GM23248 (cell line): ENCODE measurements around the gene C16orf89. TPM values are rescaled to one million over a fixed set of nuclear protein-coding genes. Genes with fewer than 3 reads are reported as not detected.
A peak's percentile ranks its signal among the peaks of the same experiment; 100 is the strongest.
"Not testable (repeated sequence)": the region's sequence is repeated elsewhere in the genome, so short reads cannot be mapped to it uniquely, and the experiment has no call there.

Experiments used
- DNase-seq: peaks from one replicate; pipeline ENCODE4 v3.0.0-alpha.2; 2015
- H2AFZ ChIP-seq: fragments of 200-600 bp; sonication (generic); 2 replicates; pipeline ENCODE4 v1.6.1; 2016; ENCODE audit warnings: antibody characterized with exemption
- H3F3A ChIP-seq: fragments of 200-600 bp; sonication (generic); 2 replicates; pipeline ENCODE4 v1.6.1; 2016; ENCODE audit warnings: mild to moderate bottlenecking, antibody characterized with exemption, mixed run types; ENCODE audit not compliant: insufficient read depth
- H3K27ac ChIP-seq: fragments of 200-600 bp; sonication (generic); 2 replicates; pipeline ENCODE4 v1.5.1; 2016; ENCODE audit warnings: mild to moderate bottlenecking
- H3K27me3 ChIP-seq: fragments of 200-600 bp; sonication (generic); replicated peaks from 2 replicates; pipeline ENCODE4 v1.6.1; 2016; ENCODE audit warnings: mild to moderate bottlenecking; ENCODE audit not compliant: insufficient read depth
- H3K36me3 ChIP-seq: fragments of 200-600 bp; sonication (generic); 2 replicates; pipeline ENCODE4 v1.6.1; 2016; ENCODE audit warnings: low read depth, mild to moderate bottlenecking
- H3K4me1 ChIP-seq: fragments of 200-600 bp; sonication (generic); 2 replicates; pipeline ENCODE4 v1.6.1; 2016; ENCODE audit warnings: mild to moderate bottlenecking; ENCODE audit not compliant: insufficient read depth
- H3K4me2 ChIP-seq: fragments of 200-600 bp; sonication (generic); one replicate; pipeline ENCODE4 v1.6.1; 2016; ENCODE audit warnings: mild to moderate bottlenecking; ENCODE audit not compliant: unreplicated experiment
- H3K4me3 ChIP-seq: fragments of 200-600 bp; sonication (generic); 2 replicates; pipeline ENCODE4 v1.5.1; 2016; ENCODE audit warnings: mild to moderate bottlenecking
- H3K79me2 ChIP-seq: fragments of 200-600 bp; sonication (generic); 2 replicates; pipeline ENCODE4 v1.6.1; 2016; ENCODE audit warnings: mild to moderate bottlenecking; ENCODE audit not compliant: insufficient read depth
- H3K9ac ChIP-seq: fragments of 200-600 bp; sonication (generic); 2 replicates; pipeline ENCODE4 v1.6.1; 2016; ENCODE audit warnings: mild to moderate bottlenecking
- H3K9me2 ChIP-seq: fragments of 200-600 bp; sonication (generic); 2 replicates; pipeline ENCODE4 v1.6.1; 2016; ENCODE audit warnings: mixed run types, mild to moderate bottlenecking, moderate library complexity; ENCODE audit not compliant: insufficient read depth
- H3K9me3 ChIP-seq: fragments of 200-600 bp; sonication (generic); one replicate; pipeline ENCODE4 v1.6.1; 2017; ENCODE audit warnings: low read depth
- H4K20me1 ChIP-seq: fragments of 200-600 bp; sonication (generic); 2 replicates; pipeline ENCODE4 v1.6.0; 2016; ENCODE audit not compliant: insufficient read depth
- EZH2 ChIP-seq: fragments of 200-600 bp; sonication (generic); IDR thresholded peaks from 2 replicates; pipeline ENCODE4 v1.6.1; 2018; ENCODE audit warnings: antibody characterized with exemption, mild to moderate bottlenecking; ENCODE audit not compliant: insufficient read depth, poor library complexity, severe bottlenecking
- EZH2phosphoT487 ChIP-seq: fragments of 200-600 bp; sonication (generic); IDR thresholded peaks from 2 replicates; pipeline ENCODE4 v1.6.1; 2018; ENCODE audit warnings: antibody characterized with exemption, moderate library complexity, mild to moderate bottlenecking, low read depth; ENCODE audit not compliant: insufficient read depth
- WGBS, 2 experiments: methylation state at CpG; one replicate each; pipeline ENCODE4 v1.1.6; 2015 to 2017; ENCODE audit warnings: low lambda C conversion rate in 2 of 2, low coverage in 1 of 2; ENCODE audit errors: missing lambda C conversion rate in 2 of 2; 5-methylcytosine and 5-hydroxymethylcytosine counted together
- in situ Hi-C: fragments of 300-500 bp; cut with MboI; formaldehyde crosslinking; loops from 2 replicates; pipeline ENCODE4 v1.15.0; 2020
- polyA plus RNA-seq: library from polyadenylated mRNA; unstranded; fragments of >200 nt; fragmentation: Nextera tagmentation; extraction: Ambion mirVana; gene quantifications from 2 replicates; pipeline ENCODE4 v1.2.1, GENCODE V29; 2016
- total RNA-seq: library from RNA; depleted of rRNA; stranded (reverse); fragments of >200 nt; shearing (Covaris generic); gene quantifications from 2 replicates; pipeline ENCODE4 v1.2.3, GENCODE V29; 2014; rRNA removed

The C16orf89 gene, protein sequence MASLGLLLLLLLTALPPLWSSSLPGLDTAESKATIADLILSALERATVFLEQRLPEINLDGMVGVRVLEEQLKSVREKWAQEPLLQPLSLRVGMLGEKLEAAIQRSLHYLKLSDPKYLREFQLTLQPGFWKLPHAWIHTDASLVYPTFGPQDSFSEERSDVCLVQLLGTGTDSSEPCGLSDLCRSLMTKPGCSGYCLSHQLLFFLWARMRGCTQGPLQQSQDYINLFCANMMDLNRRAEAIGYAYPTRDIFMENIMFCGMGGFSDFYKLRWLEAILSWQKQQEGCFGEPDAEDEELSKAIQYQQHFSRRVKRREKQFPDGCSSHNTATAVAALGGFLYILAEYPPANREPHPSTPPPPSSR
- not detected in 2 replicates for total RNA-seq
- not detected in 2 replicates for polyA plus RNA-seq

DNA sequence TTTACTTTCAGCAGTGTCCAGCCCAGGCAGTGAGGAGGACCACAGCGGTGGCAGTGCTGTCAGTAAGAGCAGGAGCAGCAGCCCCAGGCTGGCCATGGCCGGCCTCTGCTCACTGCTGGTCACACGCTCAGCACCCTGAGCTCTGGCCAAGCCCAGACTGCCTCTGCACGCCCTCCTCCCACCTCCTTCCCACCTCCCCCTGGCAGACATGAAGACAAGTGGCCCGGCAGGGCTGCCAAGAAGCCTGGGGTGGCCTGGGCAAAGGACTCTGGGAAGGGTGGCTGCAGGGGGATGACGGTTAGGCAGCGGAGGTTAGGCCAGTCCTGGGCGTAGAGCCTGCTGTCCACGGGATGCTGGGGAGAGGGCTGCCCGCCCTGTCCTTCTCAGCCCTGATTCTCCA lies at the start of gene C16orf89:
C16orf89 (minus strand) TSS at position 144 of the 400 bp plus-strand sequence; CDS start at position 96, 48 bp downstream.
- WGBS, 2 experiments: 39 to 48% methylated on average over 8 to 10 of the region's 10 CpGs
- peaks cover 8% of the 10 kb centered on the region; the same call in 1 of the 2 replicates for H3K27me3 ChIP-seq
- no peak for DNase-seq

DNA sequence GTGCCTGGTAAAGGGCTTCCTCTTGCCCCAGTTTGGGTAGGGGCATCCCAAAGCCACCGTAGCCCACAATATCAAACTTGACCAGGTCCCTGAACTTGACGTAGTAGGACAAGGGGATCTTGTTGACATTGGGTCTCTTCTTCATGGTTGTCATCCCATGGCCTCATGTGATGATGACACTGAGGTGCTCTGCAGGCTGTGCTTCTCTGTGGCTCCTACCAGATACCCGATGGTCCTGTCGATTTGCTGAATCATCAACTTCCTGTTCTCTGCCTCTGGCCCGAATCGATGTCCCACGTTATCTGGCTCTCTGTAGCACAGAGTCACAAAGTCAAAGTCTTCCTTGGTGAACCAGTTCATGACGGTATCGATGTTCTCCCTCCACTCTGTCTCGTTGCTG lies 45.2 kb upstream of the C16orf89 start:
- H3K4me2 ChIP-seq, H3K9me2 ChIP-seq, H2AFZ ChIP-seq, H3K9ac ChIP-seq, DNase-seq, H3K79me2 ChIP-seq, H3K4me1 ChIP-seq, H3K27ac ChIP-seq, H3K4me3 ChIP-seq, H3K36me3 ChIP-seq, H3F3A ChIP-seq, in situ Hi-C loops, H3K9me3 ChIP-seq, H3K27me3 ChIP-seq, H4K20me1 ChIP-seq: not testable (repeated sequence)
- 69 to 80% methylated on average over 10 of the region's 10 CpGs for WGBS, 2 experiments

More for the DNA sequence above, at the start of gene C16orf89:
- H4K20me1 ChIP-seq: no peaks in the 10 kb centered on the region
- no peak within 1 kb of the TSS for H3K4me3 ChIP-seq
- H3F3A ChIP-seq: no peaks in the 10 kb centered on the region
- no peak within 1 kb of the TSS for H3K27ac ChIP-seq
- H3K4me1 ChIP-seq: no peaks in the 10 kb centered on the region
- H2AFZ ChIP-seq: no peak within 1 kb of the TSS
- H3K4me2 ChIP-seq: no peak within 1 kb of the TSS
- no peaks in the 10 kb centered on the region for H3K9me3 ChIP-seq
- no peaks in the 10 kb centered on the region for H3K9me2 ChIP-seq
- in situ Hi-C loops: no loop called here
- no peak within 1 kb of the TSS for H3K9ac ChIP-seq
- TF ChIP-seq EZH2: no peak
- TF ChIP-seq EZH2phosphoT487: no peak
- H3K79me2 ChIP-seq: no peaks in the 10 kb centered on the region
- H3K36me3 ChIP-seq: no peaks in the 10 kb centered on the region

DNA sequence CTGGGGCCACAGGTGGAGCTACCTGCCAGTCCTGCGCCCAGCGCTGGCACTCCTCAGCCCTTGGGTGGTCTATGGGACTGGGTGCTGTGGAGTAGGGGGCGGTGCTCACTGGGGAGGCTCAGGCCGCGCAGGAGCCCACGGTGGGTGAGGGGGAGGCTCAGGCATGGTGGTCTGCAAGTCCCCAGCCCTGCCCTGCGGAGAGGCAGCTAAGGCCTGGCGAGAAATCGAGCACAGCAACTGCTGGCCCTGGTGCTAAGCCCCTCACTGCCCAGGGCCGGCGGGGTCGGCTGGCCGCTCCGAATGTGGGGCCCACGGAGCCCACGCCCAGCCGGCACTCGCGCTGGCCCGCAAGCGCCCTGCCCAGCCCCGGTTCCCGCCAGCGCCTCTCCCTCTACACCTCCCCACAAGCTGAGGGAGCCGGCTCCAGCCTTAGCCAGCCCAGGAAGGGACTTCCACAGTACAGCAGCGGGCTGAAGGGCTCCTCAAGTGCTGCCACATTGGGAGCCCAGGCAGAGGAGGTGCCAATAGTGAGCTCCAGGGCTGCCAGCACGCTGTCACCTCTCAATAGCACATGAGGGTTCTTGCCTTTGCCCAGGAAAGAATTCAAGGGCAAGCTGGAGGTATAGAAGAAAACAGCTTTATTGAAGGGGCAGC lies 42.9 kb upstream of the C16orf89 start:
- H3K27ac ChIP-seq: no peak overlapping the region
- no peaks in the 10 kb centered on the region for H3F3A ChIP-seq
- no peaks in the 10 kb centered on the region for H4K20me1 ChIP-seq
- H3K79me2 ChIP-seq: no peaks in the 10 kb centered on the region
- H3K9me2 ChIP-seq: no peaks in the 10 kb centered on the region
- H3K9me3 ChIP-seq: no peaks in the 10 kb centered on the region
- no peaks in the 10 kb centered on the region for H3K36me3 ChIP-seq
- no peak overlapping the region for H2AFZ ChIP-seq
- in situ Hi-C loops: no loop called here
- TF ChIP-seq EZH2phosphoT487 (no peak), EZH2 (no peak)
- no peaks in the 10 kb centered on the region for H3K4me1 ChIP-seq
- no peak overlapping the region for H3K4me3 ChIP-seq
- H3K27me3 ChIP-seq: no peaks in the 10 kb centered on the region
- no peak for DNase-seq
- H3K9ac ChIP-seq: no peak overlapping the region
- 75 to 82% methylated on average over 26 to 27 of the region's 27 CpGs for WGBS, 2 experiments
- H3K4me2 ChIP-seq: no peak overlapping the region

DNA sequence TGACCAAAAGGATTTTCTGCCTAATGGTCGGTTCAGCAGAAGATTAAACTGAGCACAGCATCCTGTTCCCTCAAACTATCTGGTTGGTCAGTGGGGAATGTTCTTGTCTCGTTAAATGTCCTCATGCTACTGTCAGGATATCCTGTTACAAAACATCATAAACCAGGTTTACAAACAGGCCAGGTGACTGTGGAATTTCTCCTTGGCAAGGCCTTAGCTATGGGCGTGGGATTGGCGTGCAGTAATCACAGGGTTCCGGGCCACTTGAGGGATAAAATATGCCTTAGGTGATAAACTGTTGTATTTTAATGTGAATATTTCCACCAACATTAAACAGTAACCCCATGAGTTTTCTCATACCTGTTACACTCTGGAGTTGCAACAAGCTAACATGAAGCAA lies 39.3 kb upstream of the C16orf89 start:
- H3K9me2 ChIP-seq, H3F3A ChIP-seq, H3K27me3 ChIP-seq, H3K9me3 ChIP-seq, H2AFZ ChIP-seq, H3K4me1 ChIP-seq, H3K4me3 ChIP-seq, H3K79me2 ChIP-seq, DNase-seq, H3K36me3 ChIP-seq, H3K27ac ChIP-seq, in situ Hi-C loops, H3K4me2 ChIP-seq, H3K9ac ChIP-seq, H4K20me1 ChIP-seq: not testable (repeated sequence)
- WGBS, 2 experiments: 56 to 57% methylated on average over 5 of the region's 5 CpGs

DNA sequence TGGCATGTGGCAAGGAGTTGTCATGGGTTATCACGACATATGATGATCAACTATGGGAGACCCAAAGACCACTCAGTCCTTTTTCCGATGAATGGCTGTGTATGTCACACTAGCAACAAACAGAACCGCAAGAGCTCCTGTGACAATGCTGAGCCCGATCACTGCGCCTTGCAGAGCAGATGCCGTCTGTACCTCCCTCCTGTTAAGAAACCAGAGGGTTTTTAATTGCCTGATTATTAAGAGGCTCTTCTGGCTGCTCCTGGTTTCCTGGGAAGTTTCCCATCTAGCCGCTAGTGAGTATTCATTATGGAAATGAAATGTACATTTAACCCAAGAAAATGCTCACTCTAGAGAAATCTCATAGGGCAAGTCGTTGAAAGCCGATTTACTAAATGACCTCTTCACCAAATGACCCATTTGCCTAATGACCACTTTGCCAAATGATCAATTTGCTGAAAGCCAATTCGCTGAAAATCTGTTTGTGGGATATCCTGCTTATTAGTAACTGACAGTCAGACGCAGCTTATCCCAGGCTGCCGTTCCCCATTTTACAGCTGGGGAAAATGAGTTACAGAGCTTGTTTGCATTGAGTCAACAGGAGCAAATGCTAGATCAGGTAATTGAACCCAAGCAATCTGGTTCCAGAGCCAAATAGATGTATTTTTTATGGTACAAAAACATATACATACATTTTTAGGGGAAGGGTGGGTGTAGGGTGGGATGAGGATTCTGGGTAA lies 37.7 kb upstream of the C16orf89 start:
- not testable (repeated sequence) for H3K4me2 ChIP-seq, H3K27ac ChIP-seq, DNase-seq

DNA sequence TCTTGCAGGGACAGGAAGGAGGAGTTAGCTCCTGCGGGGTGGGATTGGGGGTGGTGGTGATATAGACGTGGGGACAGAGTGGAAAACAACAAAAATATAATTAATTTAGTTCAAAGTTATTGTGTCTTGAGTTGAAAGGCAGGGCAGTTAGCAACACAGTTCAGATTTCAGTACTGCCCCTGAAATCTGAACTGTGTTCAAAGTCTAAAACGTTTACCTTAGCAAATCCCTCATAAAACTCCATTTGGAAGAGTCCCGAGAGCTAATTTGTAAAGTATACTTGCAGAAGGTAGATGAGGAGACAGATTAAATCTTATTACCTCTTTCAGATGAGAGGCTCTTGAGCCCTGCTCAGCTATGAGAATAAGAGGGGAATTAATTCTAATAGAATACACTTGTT lies 33.4 kb upstream of the C16orf89 start:
- H3K27ac ChIP-seq, H3F3A ChIP-seq, H3K9ac ChIP-seq, H3K36me3 ChIP-seq, H3K27me3 ChIP-seq, H4K20me1 ChIP-seq, H3K9me2 ChIP-seq, in situ Hi-C loops, H3K4me2 ChIP-seq, H3K79me2 ChIP-seq, H3K4me3 ChIP-seq, DNase-seq, H3K4me1 ChIP-seq, H3K9me3 ChIP-seq: not testable (repeated sequence)
- peak overlapping the region; percentile 82; the same call in 1 of the 2 replicates for H2AFZ ChIP-seq
- WGBS, 2 experiments: 6% methylated on average over 3 to 4 of the region's 4 CpGs

More for the DNA sequence above, 37.7 kb upstream of the C16orf89 start:
- H3K4me1 ChIP-seq, H3K9me3 ChIP-seq, H4K20me1 ChIP-seq, H3K27me3 ChIP-seq, H3K9ac ChIP-seq, in situ Hi-C loops, H3K4me3 ChIP-seq, H3K9me2 ChIP-seq, H2AFZ ChIP-seq, H3K79me2 ChIP-seq, H3F3A ChIP-seq, H3K36me3 ChIP-seq: not testable (repeated sequence)
- 63 to 64% methylated on average over 12 of the region's 12 CpGs for WGBS, 2 experiments
